Measurements from ENCODE around the gene DEFB115. TPM values are rescaled to one million over a fixed set of nuclear protein-coding genes. Genes with fewer than 3 reads are reported as not detected.

DEFB115 gene
- total and polyA plus RNA-seq, 2 of the 8 experiments (the other 6 are each of a cell fraction or from before 2014, with no cell fraction given): not detected

Other genes with a start within 250 kb of the DEFB115 start
- gene DEFB116, start 50.9 kb downstream of the DEFB115 start, total RNA-seq (2021; fragmentation: NEBNext Ultra II Directional; extraction: Animal tissue kit (Norgen Biotek cat#: 25700)): not detected in 2 replicates
- not detected in 2 replicates for gene DEFB116, start 50.9 kb downstream of the DEFB115 start, polyA plus RNA-seq (2011; rRNA removed)
- not detected in 2 replicates for gene DEFB118, start 110.9 kb downstream of the DEFB115 start, total RNA-seq (2021; fragmentation: NEBNext Ultra II Directional; extraction: Animal tissue kit (Norgen Biotek cat#: 25700))
- gene DEFB118, start 110.9 kb downstream of the DEFB115 start, polyA plus RNA-seq (2011; rRNA removed): not detected in 2 replicates
- not detected in 2 replicates for gene DEFB119, start 132.9 kb downstream of the DEFB115 start, total RNA-seq (2021; fragmentation: NEBNext Ultra II Directional; extraction: Animal tissue kit (Norgen Biotek cat#: 25700))
- not detected in 2 replicates for gene DEFB119, start 132.9 kb downstream of the DEFB115 start, polyA plus RNA-seq (2011; rRNA removed)
- not detected in 2 replicates for gene DEFB121, start 148.6 kb downstream of the DEFB115 start, total RNA-seq (2021; fragmentation: NEBNext Ultra II Directional; extraction: Animal tissue kit (Norgen Biotek cat#: 25700))
- gene DEFB121, start 148.6 kb downstream of the DEFB115 start, polyA plus RNA-seq (2011; rRNA removed): not detected in 2 replicates
- not detected in 2 replicates for gene DEFB123, start 183.0 kb downstream of the DEFB115 start, total RNA-seq (2021; fragmentation: NEBNext Ultra II Directional; extraction: Animal tissue kit (Norgen Biotek cat#: 25700))
- not detected in 2 replicates for gene DEFB123, start 183.0 kb downstream of the DEFB115 start, polyA plus RNA-seq (2011; rRNA removed)
- gene DEFB124, start 217.5 kb downstream of the DEFB115 start, total RNA-seq (2021; fragmentation: NEBNext Ultra II Directional; extraction: Animal tissue kit (Norgen Biotek cat#: 25700)): not detected in 2 replicates
- gene DEFB124, start 217.5 kb downstream of the DEFB115 start, polyA plus RNA-seq (2011; rRNA removed): not detected in 2 replicates
- not detected in 2 replicates for gene REM1, start 217.6 kb downstream of the DEFB115 start, total RNA-seq (2021; fragmentation: NEBNext Ultra II Directional; extraction: Animal tissue kit (Norgen Biotek cat#: 25700))
- gene REM1, start 217.6 kb downstream of the DEFB115 start, polyA plus RNA-seq (2011; rRNA removed): 0.05 TPM in 2 replicates